Hypothalamus (tissue), 51 donors: ENCODE measurements around the gene CACNG8.
A peak's percentile ranks its signal among the peaks of the same experiment; 100 is the strongest.

Source experiments
- DNase-seq, 51 donors: peaks; one replicate each; lab custom pipeline; 2025; lab: John Stamatoyannopoulos, UW

CACNG8 gene

GRCh38 chr19:53961523-53962356, 997 bp upstream of the CACNG8 start:
- peak in 1 of 51 donors; percentile 1 for DNase-seq

GRCh38 chr19:53965091-53965490, 2.4 kb downstream of the CACNG8 start:
- no peak for DNase-seq

- peak in 1 of 51 donors; percentile 30 for DNase-seq
Measured at GRCh38 chr19:53966931-53967330, 4.2 kb downstream of the CACNG8 start.

- DNase-seq: no peak
Measured at GRCh38 chr19:53969366-53969765, 6.6 kb downstream of the CACNG8 start.

- DNase-seq: no peak
Measured at GRCh38 chr19:53971673-53972072, 8.9 kb downstream of the CACNG8 start.

- DNase-seq: peak in 47 of 51 donors; percentile 5 to 86 (median 61)
Measured at GRCh38 chr19:53977429-53977990, 14.8 kb downstream of the CACNG8 start.

GRCh38 chr19:53977991-53978731, 15.4 kb downstream of the CACNG8 start:
- DNase-seq: peak in 48 of 51 donors; percentile 8 to 91 (median 66)

- DNase-seq: no peak
Measured at GRCh38 chr19:53978975-53979801, 16.5 kb downstream of the CACNG8 start.

- DNase-seq: peak in 6 of 51 donors; percentile 7 to 24 (median 12)
Measured at GRCh38 chr19:53980539-53981375, 18.0 kb downstream of the CACNG8 start.

- no peak for DNase-seq
Measured at GRCh38 chr19:53981376-53981951, 18.7 kb downstream of the CACNG8 start.

GRCh38 chr19:53982001-53982451, 19.3 kb downstream of the CACNG8 start:
- DNase-seq: no peak

GRCh38 chr19:53982611-53983010, 19.9 kb downstream of the CACNG8 start:
- peak in 2 of 51 donors; percentile 14 to 24 for DNase-seq

GRCh38 chr19:53983457-53984289, 20.9 kb downstream of the CACNG8 start:
- DNase-seq: peak in 1 of 51 donors; percentile 38

GRCh38 chr19:53985863-53986262, 23.1 kb downstream of the CACNG8 start:
- DNase-seq: no peak

- no peak for DNase-seq
Measured at GRCh38 chr19:53988981-53989380, 26.2 kb downstream of the CACNG8 start.

- DNase-seq: peak in 12 of 51 donors; percentile 1 to 53 (median 10)
Measured at GRCh38 chr19:53989600-53990533, 27.1 kb downstream of the CACNG8 start.
